GM19099 (cell line): ENCODE data around the gene ZBTB49.

Experiments
- POLR2A ChIP-seq: IDR thresholded peaks from 3 replicates; pipeline ENCODE4 v1.6.1; 2011; ENCODE audit warnings: low read depth; ENCODE audit not compliant: insufficient read length; ENCODE audit errors: extremely low read depth

The ZBTB49 gene, protein sequence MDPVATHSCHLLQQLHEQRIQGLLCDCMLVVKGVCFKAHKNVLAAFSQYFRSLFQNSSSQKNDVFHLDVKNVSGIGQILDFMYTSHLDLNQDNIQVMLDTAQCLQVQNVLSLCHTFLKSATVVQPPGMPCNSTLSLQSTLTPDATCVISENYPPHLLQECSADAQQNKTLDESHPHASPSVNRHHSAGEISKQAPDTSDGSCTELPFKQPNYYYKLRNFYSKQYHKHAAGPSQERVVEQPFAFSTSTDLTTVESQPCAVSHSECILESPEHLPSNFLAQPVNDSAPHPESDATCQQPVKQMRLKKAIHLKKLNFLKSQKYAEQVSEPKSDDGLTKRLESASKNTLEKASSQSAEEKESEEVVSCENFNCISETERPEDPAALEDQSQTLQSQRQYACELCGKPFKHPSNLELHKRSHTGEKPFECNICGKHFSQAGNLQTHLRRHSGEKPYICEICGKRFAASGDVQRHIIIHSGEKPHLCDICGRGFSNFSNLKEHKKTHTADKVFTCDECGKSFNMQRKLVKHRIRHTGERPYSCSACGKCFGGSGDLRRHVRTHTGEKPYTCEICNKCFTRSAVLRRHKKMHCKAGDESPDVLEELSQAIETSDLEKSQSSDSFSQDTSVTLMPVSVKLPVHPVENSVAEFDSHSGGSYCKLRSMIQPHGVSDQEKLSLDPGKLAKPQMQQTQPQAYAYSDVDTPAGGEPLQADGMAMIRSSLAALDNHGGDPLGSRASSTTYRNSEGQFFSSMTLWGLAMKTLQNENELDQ

DNA sequence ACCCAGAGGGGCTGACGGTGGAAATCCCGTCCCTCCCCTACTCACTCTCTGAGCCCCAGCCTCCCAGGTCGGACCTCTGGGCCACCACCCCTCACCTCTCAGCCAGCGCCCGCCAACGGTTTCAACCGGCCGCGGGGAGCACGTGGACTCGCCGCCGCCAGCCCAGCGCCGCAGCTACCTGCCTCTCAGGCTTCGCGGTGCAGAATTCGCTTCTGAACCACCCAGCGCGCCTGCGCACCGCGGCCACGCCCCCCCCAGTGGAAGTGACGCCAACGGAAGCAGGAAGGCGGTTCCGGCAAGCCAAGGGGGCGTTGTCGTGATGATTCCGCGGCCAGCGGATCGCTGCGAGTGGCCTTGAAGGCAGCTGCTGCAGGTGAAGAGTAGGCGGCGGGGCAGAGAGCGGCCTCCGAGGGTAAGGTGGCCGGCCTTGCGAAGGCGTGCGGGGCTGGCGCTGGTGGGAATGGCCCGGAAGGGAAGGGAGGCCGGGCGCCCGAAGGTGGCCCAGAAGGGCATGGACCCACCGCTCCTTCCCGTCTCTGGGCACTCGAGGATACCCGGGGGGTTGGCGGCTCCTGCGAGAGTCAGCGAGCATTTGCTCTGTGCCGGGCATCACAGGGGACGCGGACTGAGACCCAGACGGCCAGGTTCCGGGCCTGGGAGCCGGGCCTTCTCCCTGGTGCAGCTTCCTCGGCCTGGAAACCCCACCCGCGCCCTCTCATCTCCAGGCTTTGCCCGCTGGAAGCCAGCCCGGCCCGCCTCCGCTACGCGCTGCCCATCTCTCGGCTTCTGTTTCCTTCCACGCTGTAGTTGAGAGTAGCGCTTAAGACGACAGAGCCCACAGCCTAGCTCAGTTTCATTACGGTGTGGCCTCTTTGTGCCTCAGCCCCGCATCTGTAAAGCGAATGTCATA lies at the start of gene ZBTB49, which contains the start of gene LYAR:
ZBTB49 (plus strand) TSS at position 311 of the 910 bp plus-strand sequence. CDS start 9,695 bp downstream, outside the sequence.
LYAR (minus strand) TSS at position 214 of the 910 bp plus-strand sequence. CDS start 6,412 bp downstream, outside the sequence.
- peak; percentile 87 for TF ChIP-seq POLR2A

DNA sequence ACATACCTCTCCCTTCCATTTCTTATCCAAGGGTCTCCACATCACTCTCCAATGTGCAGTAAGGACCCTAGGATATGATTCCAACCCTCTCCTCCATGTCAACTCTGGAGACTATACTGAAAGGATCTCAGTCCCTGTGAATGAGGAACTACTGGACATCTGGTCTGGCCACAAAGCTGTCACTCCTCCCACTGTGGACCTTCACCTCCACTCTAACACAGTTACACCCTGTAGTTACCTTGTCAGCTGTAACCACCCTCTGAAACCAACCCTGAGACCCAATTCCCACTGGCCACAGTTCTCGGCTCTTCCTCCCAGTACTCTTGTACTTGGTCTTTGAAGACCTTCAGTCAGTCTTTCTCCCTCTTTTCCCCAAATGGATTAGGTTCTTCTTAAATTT lies 44.9 kb upstream of the ZBTB49 start:
- TF ChIP-seq POLR2A, result no peak

DNA sequence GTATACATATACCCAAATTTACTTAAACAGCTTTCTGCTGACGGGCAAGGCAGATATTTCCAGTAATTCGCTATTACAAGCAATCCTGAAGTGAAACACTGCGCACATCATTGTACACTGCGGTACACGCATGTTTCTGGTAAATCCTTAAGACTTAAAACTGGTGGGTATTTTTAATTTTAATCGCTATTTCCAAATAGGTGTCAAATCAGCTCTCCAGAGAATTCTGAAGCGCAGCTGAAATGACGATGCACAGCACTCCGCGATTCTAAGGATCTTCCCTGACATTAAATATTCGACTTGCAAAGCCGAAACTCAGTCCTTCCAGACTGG lies 42.4 kb upstream of the ZBTB49 start:
- TF ChIP-seq POLR2A, result no peak

DNA sequence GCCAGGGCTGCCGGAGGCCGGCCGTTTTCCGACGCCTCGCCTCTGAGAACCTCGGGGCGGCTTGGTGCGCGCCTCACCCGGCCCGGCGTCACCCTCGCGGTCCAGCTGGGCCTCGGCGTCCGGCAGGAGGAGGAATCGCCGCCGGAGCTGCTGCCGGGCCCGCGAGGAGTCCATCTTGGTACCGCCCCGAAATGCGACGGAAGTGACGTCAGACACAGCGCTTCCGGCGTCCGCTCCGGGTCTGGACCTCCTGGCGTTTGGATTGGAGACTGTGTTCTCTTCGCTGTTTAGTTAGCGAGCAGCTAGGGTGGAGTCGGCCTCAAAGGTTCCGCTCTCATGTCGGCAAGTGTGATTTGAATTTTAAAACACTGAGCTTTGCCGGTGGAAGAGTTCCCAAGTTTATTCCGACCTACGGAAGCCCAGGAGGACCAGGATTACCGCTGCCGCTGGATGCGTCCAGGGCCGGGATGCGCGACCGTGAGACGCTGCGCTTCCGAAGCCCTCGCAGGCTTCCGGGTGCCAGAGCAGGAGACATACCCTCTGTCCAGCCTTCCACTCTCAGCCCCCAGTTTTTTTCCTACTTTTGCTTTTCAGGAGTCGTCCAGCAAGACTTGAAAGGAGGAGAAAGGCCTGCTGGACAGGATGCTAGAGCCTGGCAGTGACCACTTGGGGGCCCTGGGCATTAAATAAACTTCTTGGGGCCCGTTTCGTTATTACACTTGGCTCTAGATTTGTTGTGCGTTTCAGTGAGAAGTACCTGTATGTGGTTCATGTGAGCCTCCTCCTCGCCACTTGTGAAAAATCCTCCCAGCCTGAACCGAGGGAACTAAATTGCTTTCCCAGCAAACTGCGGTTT lies 41.8 kb upstream of the ZBTB49 start, which contains the start of gene TMEM128:
TMEM128 (minus strand) TSS at position 195 of the 856 bp plus-strand sequence; CDS start at position 174, 21 bp downstream.
- TF ChIP-seq POLR2A, result peak; percentile 94

DNA sequence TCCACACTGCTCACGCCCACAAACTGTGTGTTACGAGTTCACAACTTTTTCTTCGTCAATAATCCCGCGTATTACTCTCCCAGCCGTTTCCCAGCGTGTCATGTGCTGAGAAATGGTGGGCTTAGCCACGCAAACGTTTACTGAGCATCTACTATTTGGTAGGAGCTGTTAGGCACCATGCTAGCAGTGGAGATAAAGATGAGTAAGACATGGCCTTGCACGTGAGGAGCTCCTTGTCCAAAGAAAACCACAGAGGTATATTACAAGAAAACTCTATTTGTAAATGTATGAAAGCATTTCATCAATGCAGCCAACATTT lies 41.2 kb upstream of the ZBTB49 start:
- TF ChIP-seq POLR2A, result no peak

DNA sequence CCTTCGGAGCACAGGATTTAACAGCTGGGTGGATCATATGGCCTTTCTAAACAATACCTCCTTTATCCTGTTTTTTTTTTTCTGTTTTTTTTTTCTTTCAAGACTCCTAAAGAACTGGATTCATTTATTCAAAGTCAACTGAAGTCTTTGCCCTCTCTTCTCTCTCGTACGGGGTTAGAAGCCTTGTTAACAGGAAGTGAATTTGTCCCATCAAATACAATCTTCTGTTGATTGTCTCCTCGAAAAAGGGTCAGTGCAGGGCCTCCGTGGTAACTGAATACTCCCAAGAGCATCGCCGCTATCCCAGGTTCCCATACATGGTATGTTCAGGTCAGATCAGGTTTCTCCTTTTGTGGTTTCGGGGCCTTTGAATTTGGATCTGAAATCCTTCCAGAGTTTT lies 40.2 kb upstream of the ZBTB49 start:
- no peak for TF ChIP-seq POLR2A

DNA sequence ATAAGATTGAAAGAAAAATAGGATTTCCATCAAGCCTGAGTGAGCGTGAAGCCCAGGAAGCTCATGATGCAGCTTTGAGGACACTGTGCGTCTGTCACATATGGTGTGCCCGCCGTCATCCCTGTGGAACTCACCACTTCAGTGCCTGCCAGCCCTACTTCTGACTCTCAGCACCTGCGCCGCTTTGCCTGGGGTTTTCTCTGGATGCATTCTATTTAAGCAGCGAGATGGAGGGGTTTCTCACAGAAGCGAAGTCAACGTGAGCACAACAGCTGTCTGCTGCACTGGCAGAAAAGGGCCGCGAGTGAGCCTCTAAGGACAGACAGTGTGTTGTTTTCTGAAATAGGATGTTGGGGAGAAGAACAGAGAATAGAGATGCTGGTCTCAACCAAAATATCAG lies 35.9 kb upstream of the ZBTB49 start:
- no peak for TF ChIP-seq POLR2A

DNA sequence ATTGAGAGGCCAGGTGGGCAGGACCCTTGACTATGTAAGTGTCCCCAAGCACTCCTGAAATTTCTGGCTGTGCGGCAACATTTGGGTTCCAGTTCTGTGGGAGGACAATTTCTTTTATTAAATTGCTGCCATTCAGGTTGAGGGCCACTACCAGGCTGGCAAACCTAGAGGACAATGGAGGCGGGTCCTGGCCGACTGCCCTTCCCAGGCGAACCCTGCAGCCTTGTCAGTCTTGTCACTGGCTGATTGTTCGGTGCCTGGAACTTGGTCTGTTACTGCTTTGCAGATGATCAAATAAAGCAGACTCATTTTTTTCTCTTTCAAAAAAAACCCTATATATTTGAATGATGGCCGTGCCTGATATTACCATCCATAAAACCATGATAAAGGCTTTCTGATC lies 35.4 kb upstream of the ZBTB49 start:
- no peak for TF ChIP-seq POLR2A

DNA sequence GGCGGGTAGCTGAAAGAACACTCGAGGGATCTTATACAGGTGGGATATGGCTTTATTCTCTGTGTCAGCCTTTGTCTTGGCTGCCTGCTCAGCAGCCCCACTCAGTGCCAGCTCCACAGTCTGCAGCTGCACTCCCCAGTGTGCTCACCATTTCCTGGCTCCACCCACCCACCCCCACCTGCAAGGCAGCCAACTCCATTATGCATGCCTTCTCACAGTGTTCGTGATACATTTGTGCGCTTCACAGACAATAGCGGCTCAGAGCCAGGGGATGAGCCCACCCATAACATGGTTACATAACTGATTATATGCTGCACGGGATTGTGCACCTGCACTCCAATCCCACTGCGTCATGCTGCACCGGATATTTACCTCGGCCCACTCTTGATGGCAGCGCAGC lies 33.3 kb upstream of the ZBTB49 start:
- TF ChIP-seq POLR2A, result no peak

DNA sequence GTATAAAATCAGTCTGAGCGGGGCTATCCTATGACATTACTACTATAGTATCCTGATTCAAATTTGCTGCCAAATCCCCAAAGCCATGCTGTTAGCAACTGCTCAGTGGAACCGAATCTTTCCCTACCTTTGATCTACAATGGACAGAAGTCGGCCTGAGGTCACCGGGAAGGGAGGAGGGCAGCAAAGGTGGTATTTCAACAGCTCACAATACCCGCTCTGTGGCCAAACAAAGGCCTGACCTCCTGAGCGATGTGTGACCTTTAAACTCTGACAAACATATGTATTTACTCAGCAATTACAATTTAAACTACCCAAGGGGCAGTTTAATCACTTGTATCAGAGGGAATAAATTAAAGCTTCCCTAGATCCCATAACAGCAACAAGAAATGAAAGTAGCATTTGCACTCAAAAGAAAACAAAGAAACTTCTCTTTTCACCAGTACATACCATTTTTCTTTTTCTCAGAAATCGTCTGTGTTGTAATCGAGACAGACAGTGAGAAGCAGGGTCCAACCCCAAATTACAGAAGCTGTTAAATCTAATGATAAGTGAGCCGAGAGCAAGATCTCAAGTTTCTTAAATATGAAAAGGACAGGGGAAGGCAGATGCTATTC lies 30.5 kb upstream of the ZBTB49 start:
- no peak for TF ChIP-seq POLR2A

DNA sequence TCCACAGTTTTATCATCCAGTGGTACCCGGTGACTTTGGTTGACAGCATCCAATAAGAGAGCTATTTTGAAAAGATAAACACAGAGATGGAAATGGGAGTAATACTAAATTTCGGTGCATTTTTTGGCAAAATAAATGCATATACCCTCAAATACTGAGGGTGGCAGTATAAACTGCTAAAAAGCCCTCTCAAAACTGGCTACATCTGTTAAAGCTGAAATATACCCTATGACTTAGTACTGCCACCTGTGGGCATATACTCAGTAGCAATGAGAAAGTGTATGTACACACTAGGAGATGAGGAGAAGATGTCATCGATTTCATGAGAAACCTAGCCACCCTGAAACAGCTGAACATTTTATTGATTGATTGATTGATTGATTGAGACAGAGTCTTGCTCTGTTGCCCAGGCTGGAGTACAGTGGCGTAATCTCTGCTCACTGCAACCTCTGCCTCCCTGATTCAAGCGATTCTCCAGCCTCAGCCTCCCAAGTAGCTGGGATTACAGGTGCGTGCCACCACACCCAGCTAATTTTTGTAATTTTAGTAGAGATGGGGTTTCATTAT lies 29.8 kb upstream of the ZBTB49 start:
- TF ChIP-seq POLR2A, result no peak

DNA sequence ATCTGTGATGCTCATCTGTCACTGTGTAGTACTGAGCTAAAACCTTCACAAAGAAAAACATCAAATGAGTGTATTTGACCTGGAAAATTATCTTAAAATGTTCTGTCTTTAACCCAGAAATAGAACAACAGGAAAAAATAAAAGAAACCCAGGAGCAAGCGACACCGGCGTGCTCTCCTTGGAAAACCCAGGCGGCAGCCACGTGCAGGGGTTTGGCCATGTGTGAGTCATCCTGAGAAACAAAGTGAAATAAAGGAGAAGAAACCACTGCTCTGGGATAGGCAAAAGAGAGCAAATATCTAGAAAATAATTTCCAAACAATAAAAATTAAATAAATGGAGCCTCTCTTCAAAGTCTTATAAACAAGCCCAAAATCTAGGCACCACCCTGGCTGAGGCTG lies 22.1 kb upstream of the ZBTB49 start:
- TF ChIP-seq POLR2A, result no peak

DNA sequence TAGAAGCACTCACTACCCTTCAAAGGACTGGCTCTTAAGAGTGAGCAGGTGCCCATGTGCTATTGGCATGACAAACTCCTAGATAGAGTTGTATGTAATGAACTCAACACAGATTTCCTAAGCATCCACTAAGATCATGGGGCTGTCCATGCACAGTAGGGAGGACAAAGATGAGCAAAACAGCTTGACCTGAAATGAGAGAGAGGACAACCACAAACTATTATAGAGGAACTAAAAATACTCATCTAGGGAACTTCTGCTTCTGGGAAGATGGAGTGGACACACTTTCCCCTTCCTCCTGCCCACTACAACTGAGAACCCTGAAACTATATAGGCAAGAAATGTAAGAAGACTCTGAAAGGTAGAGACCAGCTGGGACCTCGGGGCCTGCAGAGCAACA lies 21.3 kb upstream of the ZBTB49 start:
- TF ChIP-seq POLR2A, result no peak
